HCT116 (cell line): ENCODE results near the gene RMRP. TPM values are rescaled to one million over a fixed set of nuclear protein-coding genes. Genes with fewer than 3 reads are reported as not detected.
A peak's percentile ranks its signal among the peaks of the same experiment; 100 is the strongest.

Source experiments
- ATAC-seq: fragments of 200-7000 bp; cut with Tn5 transposase; 2 replicates; pipeline ENCODE4 v1.9.1; 2020; ENCODE audit warnings: mild to moderate bottlenecking, moderate library complexity
- BruUV-seq: library from RNA; stranded (reverse); fragments of 400-500 nt; replicated peaks from 2 replicates; lab custom pipeline; 2021; lab: Mats Ljungman, UMichigan
- CTCF ChIA-PET: fragments of 300-600 bp; sonication (Branson Sonifier 250); formaldehyde crosslinking; loops from one replicate; lab custom pipeline; 2021; ENCODE audit warnings: antibody characterized with exemption; lab: Charles Lee
- POLR2A ChIA-PET: fragments of 300-600, 350-600 bp; sonication (Branson Sonifier 250); formaldehyde crosslinking; loops from one replicate; lab custom pipeline; 2021; ENCODE audit warnings: antibody characterized with exemption; lab: Charles Lee
- RAD21 ChIA-PET, 2 experiments: fragments of 300-600 bp; sonication (Branson Sonifier 250); formaldehyde crosslinking; loops; one replicate each; lab custom pipeline; 2023; ENCODE audit warnings: low total read pairs in 2 of 2; ENCODE audit not compliant: uncharacterized antibody in 2 of 2, unreplicated experiment in 2 of 2, low non-redundant PET in 1 of 2; lab: Charles Lee
- DNase-seq: peaks from one replicate; pipeline ENCODE4 v3.0.0-alpha.2; 2010; ENCODE audit warnings: low read depth, low spot score
- H2AFZ ChIP-seq: fragments of 200-600 bp; shearing (Covaris generic), sonication (generic); 2 replicates; pipeline ENCODE4 v1.6.1; 2017; ENCODE audit warnings: low read depth, mixed run types, mixed read lengths, antibody characterized with exemption, low read length; ENCODE audit not compliant: poor library complexity, severe bottlenecking
- H3K27ac ChIP-seq: 2 replicates; pipeline ENCODE4 v1.5.1; 2012; ENCODE audit warnings: low read depth, low read length
- H3K27me3 ChIP-seq: fragments of 200-600 bp; sonication (generic); 2 replicates; pipeline ENCODE4 v1.6.1; 2016; ENCODE audit warnings: mixed run types, low read length, mixed read lengths; ENCODE audit not compliant: insufficient read depth
- H3K36me3 ChIP-seq, 2 experiments: fragments of 200-500 bp in 1 of 2; fragments of 200-600 bp in 1 of 2; sonication (Bioruptor generic) in 1 of 2; sonication (generic) in 1 of 2; 2 replicates each; pipeline versions ENCODE4 v1.5.1 to v1.6.1; 2014 to 2016; ENCODE audit warnings: low read length in 2 of 2, inconsistent platforms in 1 of 2, mixed read lengths in 1 of 2, mixed run types in 1 of 2; ENCODE audit not compliant: insufficient read depth in 2 of 2, control insufficient read depth in 1 of 2
- H3K4me1 ChIP-seq, 2 experiments: fragments of 200-600 bp in 1 of 2; sonication (generic) in 1 of 2; 2 replicates each; pipeline versions ENCODE4 v1.5.1 to v1.6.1; 2012 to 2017; ENCODE audit warnings: low read length in 2 of 2, inconsistent platforms in 1 of 2, mild to moderate bottlenecking in 1 of 2, mixed read lengths in 1 of 2, mixed run types in 1 of 2, moderate library complexity in 1 of 2; ENCODE audit not compliant: insufficient read depth in 2 of 2, control insufficient read depth in 1 of 2
- H3K4me2 ChIP-seq: fragments of 200-600 bp; sonication (generic); 2 replicates; pipeline ENCODE4 v1.6.1; 2017; ENCODE audit warnings: mixed run types, low read length, mixed read lengths
- H3K4me3 ChIP-seq, 2 experiments: fragments of 200-600 bp in 1 of 2; sonication (generic) in 1 of 2; replicated peaks in 1 of 2; 2 replicates each; pipeline ENCODE4 v1.5.1; 2011 to 2016; ENCODE audit warnings: low read length in 2 of 2, control low read depth in 1 of 2, low read depth in 1 of 2, mild to moderate bottlenecking in 1 of 2, mixed read lengths in 1 of 2, mixed run types in 1 of 2
- H3K79me2 ChIP-seq: fragments of 200-600 bp; sonication (generic); 2 replicates; pipeline ENCODE4 v1.6.1; 2017; ENCODE audit warnings: mild to moderate bottlenecking, mixed run types, low read length, moderate library complexity, mixed read lengths; ENCODE audit not compliant: insufficient read depth
- H3K9ac ChIP-seq: fragments of 200-600 bp; sonication (generic); 2 replicates; pipeline ENCODE4 v1.6.1; 2016; ENCODE audit warnings: low read length, mixed read lengths
- H3K9me2 ChIP-seq: fragments of 200-600 bp; sonication (generic), shearing (Covaris generic); 2 replicates; pipeline ENCODE4 v1.6.1; 2017; ENCODE audit warnings: mixed run types, mild to moderate bottlenecking, moderate library complexity; ENCODE audit not compliant: insufficient read depth
- H3K9me3 ChIP-seq, 2 experiments: fragments of 200-500 bp in 1 of 2; fragments of 200-600 bp in 1 of 2; sonication (Bioruptor generic) in 1 of 2; sonication (generic) in 1 of 2; 2 replicates each; pipeline ENCODE4 v1.6.1; 2014 to 2017; ENCODE audit warnings: low read length in 2 of 2, mixed read lengths in 2 of 2, inconsistent platforms in 1 of 2, low read depth in 1 of 2, mild to moderate bottlenecking in 1 of 2, mixed run types in 1 of 2, moderate library complexity in 1 of 2; ENCODE audit not compliant: control insufficient read depth in 1 of 2, insufficient read depth in 1 of 2
- H4K20me1 ChIP-seq: fragments of 200-600 bp; sonication (generic), shearing (Covaris generic); 2 replicates; pipeline ENCODE4 v1.6.1; 2017; ENCODE audit warnings: mixed run types, mild to moderate bottlenecking, moderate library complexity; ENCODE audit not compliant: insufficient read depth
- CBX3 ChIP-seq: IDR thresholded peaks from 2 replicates; pipeline ENCODE4 v1.6.1; 2012; ENCODE audit warnings: low read depth
- CEBPB ChIP-seq: IDR thresholded peaks from 2 replicates; pipeline ENCODE4 v1.6.1; 2012; ENCODE audit warnings: low read depth
- ELF1 ChIP-seq: IDR thresholded peaks from 2 replicates; pipeline ENCODE4 v1.6.1; 2012; ENCODE audit warnings: low read depth, borderline replicate concordance
- JUND ChIP-seq: IDR thresholded peaks from 2 replicates; pipeline ENCODE4 v1.6.1; 2012
- POLR2A ChIP-seq: IDR thresholded peaks from 2 replicates; pipeline ENCODE4 v1.7.0; 2011; ENCODE audit warnings: borderline replicate concordance; ENCODE audit not compliant: insufficient read depth, insufficient read length; ENCODE audit errors: extremely low read depth
- RAD21 ChIP-seq: IDR thresholded peaks from 2 replicates; pipeline ENCODE4 v1.6.1; 2012; ENCODE audit warnings: low read depth, mild to moderate bottlenecking
- SIN3A ChIP-seq: IDR thresholded peaks from 2 replicates; pipeline ENCODE4 v1.6.1; 2012; ENCODE audit warnings: low read depth
- SRF ChIP-seq: IDR thresholded peaks from 2 replicates; pipeline ENCODE4 v1.6.1; 2012; ENCODE audit warnings: low read depth
- YY1 ChIP-seq: IDR thresholded peaks from 2 replicates; pipeline ENCODE4 v1.6.1; 2011; ENCODE audit warnings: low read length, low read depth, moderate library complexity, mild to moderate bottlenecking; ENCODE audit not compliant: insufficient replicate concordance; ENCODE audit errors: extremely low read depth
- ZFX ChIP-seq: fragments of 450-650 bp; IDR thresholded peaks from 2 replicates; pipeline ENCODE4 v1.6.1; 2017
- ZNF274 ChIP-seq: fragments of 200-500 bp; sonication (Bioruptor generic); IDR thresholded peaks from 2 replicates; pipeline ENCODE4 v1.6.1; 2014; ENCODE audit warnings: mild to moderate bottlenecking, low read depth, low read length, inconsistent platforms
- intact Hi-C: fragments of 100-400 bp; cut with micrococcal nuclease; formaldehyde crosslinking; loops from 2 replicates; pipeline ENCODE4 v1.10.0; 2022
- total RNA-seq: library from RNA; stranded (reverse); gene quantifications from one replicate; pipeline ENCODE4 v1.2.1, GENCODE V29; 2021; ENCODE audit not compliant: unreplicated experiment
- TF ChIP-seq, protein P1 (sequence below), 3 experiments: fragments of 200-600 bp in 1 of 3; sonication (generic) in 1 of 3; IDR thresholded peaks in 2 of 3; conservative IDR thresholded peaks in 1 of 3; 2 replicates each; pipeline ENCODE4 v1.5.1; 2012 to 2017; ENCODE audit warnings: low read depth in 2 of 3, low read length in 2 of 3, antibody characterized with exemption in 1 of 3, borderline replicate concordance in 1 of 3, control low read depth in 1 of 3, mild to moderate bottlenecking in 1 of 3, mixed read lengths in 1 of 3, mixed run types in 1 of 3, moderate library complexity in 1 of 3; ENCODE audit not compliant: insufficient read depth in 1 of 3
- TF ChIP-seq, protein P2 (sequence below): IDR thresholded peaks from 2 replicates; pipeline ENCODE4 v1.6.1; 2012
- TF ChIP-seq, protein P3 (sequence below): IDR thresholded peaks from 2 replicates; pipeline ENCODE4 v1.6.1; 2011; ENCODE audit warnings: mild to moderate bottlenecking, low read length, moderate library complexity; ENCODE audit not compliant: insufficient replicate concordance; ENCODE audit errors: extremely low read depth
- TF ChIP-seq, protein P4 (sequence below): IDR thresholded peaks from 2 replicates; pipeline ENCODE4 v1.6.1; 2012; ENCODE audit warnings: low read depth

Gene RMRP
- total RNA-seq, 1 experiment from 2014 or later: 30,969 TPM

DNA sequence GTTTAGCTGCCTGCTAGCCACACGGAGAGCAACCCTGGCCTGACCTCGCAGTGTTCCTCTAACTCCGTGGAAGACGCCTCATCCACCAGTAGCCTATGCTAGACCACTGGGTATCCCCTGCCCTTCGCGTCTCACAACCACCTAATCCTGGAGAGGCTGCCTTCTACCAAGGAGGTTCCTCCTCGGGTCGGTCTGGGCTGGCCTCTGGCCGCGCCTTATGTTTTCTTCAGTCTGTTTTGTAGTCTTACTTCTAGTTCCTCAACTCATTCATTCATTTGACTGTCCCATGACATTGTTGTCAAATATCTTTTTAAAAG is 33.5 kb upstream of the RMRP start:
- H3K9ac ChIP-seq: peak overlapping the region; percentile 96
- H3K4me1 ChIP-seq: peaks cover 18 to 30% of the 10 kb centered on the region in 2 experiments
- ChIA-PET CTCF (interaction anchor here (1.4 kb wide), 1 partner anchor 10 kb away, joined by 8 read pairs; no protein-coding TSS in a partner anchor), POLR2A (interaction anchor here (0.8 to 4.2 kb wide), 3 partner anchors 11 to 41 kb away, joined by 5 to 16 read pairs (median 15); partner anchors contain the start of genes ARHGEF39, CREB3 and TLN1), RAD21 (interaction anchor here in 1 of 2 experiments (1.2 kb wide), 1 partner anchor 45 kb away, joined by 3 read pairs; no protein-coding TSS in a partner anchor)
- TSS peak; percentile 31 for BruUV-seq
- intact Hi-C loops: loop anchor here (2.0 to 5.0 kb wide), 2 partner anchors 34 to 36 kb away; no protein-coding TSS in a partner anchor
- H3K27me3 ChIP-seq: no peaks in the 10 kb centered on the region
- peak overlapping the region; percentile 90 for H3K4me2 ChIP-seq
- peak; percentile 12 for ATAC-seq
- no peaks in the 10 kb centered on the region for H4K20me1 ChIP-seq
- H3K9me3 ChIP-seq: no peaks in the 10 kb centered on the region
- H3K27ac ChIP-seq: peak overlapping the region; percentile 72; the same call in 1 of the 2 replicates
- peak overlapping the region; percentile 39 for H2AFZ ChIP-seq
- H3K9me2 ChIP-seq: no peaks in the 10 kb centered on the region
- peak overlapping the region; percentile 83 to 90 for H3K4me3 ChIP-seq
- DNase-seq: no peak
- peaks cover 11 to 27% of the 10 kb centered on the region in 2 experiments; a peak in 3 of 4 replicates for H3K36me3 ChIP-seq
- TF ChIP-seq, protein P1, sequence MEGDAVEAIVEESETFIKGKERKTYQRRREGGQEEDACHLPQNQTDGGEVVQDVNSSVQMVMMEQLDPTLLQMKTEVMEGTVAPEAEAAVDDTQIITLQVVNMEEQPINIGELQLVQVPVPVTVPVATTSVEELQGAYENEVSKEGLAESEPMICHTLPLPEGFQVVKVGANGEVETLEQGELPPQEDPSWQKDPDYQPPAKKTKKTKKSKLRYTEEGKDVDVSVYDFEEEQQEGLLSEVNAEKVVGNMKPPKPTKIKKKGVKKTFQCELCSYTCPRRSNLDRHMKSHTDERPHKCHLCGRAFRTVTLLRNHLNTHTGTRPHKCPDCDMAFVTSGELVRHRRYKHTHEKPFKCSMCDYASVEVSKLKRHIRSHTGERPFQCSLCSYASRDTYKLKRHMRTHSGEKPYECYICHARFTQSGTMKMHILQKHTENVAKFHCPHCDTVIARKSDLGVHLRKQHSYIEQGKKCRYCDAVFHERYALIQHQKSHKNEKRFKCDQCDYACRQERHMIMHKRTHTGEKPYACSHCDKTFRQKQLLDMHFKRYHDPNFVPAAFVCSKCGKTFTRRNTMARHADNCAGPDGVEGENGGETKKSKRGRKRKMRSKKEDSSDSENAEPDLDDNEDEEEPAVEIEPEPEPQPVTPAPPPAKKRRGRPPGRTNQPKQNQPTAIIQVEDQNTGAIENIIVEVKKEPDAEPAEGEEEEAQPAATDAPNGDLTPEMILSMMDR (IDR thresholded peaks at IDR 0.05 in 2 of 3, conservative IDR thresholded peaks at IDR 0.05 in 1 of 3; ENCODE audit: borderline replicate concordance in 1 of 3, insufficient read depth in 1 of 3, low read depth in 2 of 3, low read length in 2 of 3): no peak
- no peak for TF ChIP-seq YY1
- no peak for TF ChIP-seq POLR2A
- no peak for TF ChIP-seq RAD21
- TF ChIP-seq ELF1: no peak
- no peak for TF ChIP-seq JUND
- no peak for TF ChIP-seq CBX3
- no peak for TF ChIP-seq CEBPB
- TF ChIP-seq, protein P2, sequence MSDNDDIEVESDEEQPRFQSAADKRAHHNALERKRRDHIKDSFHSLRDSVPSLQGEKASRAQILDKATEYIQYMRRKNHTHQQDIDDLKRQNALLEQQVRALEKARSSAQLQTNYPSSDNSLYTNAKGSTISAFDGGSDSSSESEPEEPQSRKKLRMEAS: no peak
- TF ChIP-seq, protein P3, sequence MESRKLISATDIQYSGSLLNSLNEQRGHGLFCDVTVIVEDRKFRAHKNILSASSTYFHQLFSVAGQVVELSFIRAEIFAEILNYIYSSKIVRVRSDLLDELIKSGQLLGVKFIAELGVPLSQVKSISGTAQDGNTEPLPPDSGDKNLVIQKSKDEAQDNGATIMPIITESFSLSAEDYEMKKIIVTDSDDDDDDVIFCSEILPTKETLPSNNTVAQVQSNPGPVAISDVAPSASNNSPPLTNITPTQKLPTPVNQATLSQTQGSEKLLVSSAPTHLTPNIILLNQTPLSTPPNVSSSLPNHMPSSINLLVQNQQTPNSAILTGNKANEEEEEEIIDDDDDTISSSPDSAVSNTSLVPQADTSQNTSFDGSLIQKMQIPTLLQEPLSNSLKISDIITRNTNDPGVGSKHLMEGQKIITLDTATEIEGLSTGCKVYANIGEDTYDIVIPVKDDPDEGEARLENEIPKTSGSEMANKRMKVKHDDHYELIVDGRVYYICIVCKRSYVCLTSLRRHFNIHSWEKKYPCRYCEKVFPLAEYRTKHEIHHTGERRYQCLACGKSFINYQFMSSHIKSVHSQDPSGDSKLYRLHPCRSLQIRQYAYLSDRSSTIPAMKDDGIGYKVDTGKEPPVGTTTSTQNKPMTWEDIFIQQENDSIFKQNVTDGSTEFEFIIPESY: no peak
- TF ChIP-seq, protein P4, sequence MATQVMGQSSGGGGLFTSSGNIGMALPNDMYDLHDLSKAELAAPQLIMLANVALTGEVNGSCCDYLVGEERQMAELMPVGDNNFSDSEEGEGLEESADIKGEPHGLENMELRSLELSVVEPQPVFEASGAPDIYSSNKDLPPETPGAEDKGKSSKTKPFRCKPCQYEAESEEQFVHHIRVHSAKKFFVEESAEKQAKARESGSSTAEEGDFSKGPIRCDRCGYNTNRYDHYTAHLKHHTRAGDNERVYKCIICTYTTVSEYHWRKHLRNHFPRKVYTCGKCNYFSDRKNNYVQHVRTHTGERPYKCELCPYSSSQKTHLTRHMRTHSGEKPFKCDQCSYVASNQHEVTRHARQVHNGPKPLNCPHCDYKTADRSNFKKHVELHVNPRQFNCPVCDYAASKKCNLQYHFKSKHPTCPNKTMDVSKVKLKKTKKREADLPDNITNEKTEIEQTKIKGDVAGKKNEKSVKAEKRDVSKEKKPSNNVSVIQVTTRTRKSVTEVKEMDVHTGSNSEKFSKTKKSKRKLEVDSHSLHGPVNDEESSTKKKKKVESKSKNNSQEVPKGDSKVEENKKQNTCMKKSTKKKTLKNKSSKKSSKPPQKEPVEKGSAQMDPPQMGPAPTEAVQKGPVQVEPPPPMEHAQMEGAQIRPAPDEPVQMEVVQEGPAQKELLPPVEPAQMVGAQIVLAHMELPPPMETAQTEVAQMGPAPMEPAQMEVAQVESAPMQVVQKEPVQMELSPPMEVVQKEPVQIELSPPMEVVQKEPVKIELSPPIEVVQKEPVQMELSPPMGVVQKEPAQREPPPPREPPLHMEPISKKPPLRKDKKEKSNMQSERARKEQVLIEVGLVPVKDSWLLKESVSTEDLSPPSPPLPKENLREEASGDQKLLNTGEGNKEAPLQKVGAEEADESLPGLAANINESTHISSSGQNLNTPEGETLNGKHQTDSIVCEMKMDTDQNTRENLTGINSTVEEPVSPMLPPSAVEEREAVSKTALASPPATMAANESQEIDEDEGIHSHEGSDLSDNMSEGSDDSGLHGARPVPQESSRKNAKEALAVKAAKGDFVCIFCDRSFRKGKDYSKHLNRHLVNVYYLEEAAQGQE: no peak
- no peak for TF ChIP-seq SIN3A
- TF ChIP-seq ZNF274: no peak
- no peak for TF ChIP-seq ZFX
- no peak for TF ChIP-seq SRF
- H3K79me2 ChIP-seq: peaks cover 35% of the 10 kb centered on the region
